Stimulated activated CD4-positive, alpha-beta T cell treated with anti-CD3 and anti-CD28 coated beads, Interleukin-1b, Interleukin-23, amount 100 ng/mL, for 48 hours (primary cell): ENCODE data around the gene HGFAC.
"Not testable (repeated sequence)": the region's sequence is repeated elsewhere in the genome, so short reads cannot be mapped to it uniquely, and the experiment has no call there.

ENCODE experiments used
- DNase-seq: peaks from one replicate; pipeline ENCODE4 v3.0.0-alpha.2; 2020

Gene HGFAC

DNA sequence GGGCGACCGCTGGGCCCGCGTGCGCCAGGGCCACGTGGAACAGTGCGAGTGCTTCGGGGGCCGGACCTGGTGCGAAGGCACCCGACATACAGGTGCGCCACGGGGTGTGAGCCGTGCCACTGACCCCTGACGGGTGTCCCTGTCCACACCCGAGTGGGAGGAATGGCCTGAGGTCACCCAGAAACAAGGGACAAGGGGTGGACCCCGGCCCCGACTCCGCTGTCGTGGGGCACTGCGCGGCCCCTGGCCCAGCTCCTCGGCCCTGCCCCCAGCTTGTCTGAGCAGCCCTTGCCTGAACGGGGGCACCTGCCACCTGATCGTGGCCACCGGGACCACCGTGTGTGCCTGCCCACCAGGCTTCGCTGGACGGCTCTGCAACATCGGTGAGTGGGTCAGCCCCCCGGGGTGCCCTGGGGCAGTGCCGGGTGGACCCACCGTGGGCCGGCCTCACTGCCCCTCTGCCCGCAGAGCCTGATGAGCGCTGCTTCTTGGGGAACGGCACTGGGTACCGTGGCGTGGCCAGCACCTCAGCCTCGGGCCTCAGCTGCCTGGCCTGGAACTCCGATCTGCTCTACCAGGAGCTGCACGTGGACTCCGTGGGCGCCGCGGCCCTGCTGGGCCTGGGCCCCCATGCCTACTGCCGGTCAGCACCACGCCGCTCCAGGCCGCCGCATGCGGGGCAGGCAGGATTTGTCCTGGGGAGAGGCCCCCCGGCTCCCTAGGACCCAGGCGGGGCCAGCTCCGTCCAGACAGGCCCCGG lies 2.8 kb downstream of the HGFAC start:
- no peak for DNase-seq

DNA sequence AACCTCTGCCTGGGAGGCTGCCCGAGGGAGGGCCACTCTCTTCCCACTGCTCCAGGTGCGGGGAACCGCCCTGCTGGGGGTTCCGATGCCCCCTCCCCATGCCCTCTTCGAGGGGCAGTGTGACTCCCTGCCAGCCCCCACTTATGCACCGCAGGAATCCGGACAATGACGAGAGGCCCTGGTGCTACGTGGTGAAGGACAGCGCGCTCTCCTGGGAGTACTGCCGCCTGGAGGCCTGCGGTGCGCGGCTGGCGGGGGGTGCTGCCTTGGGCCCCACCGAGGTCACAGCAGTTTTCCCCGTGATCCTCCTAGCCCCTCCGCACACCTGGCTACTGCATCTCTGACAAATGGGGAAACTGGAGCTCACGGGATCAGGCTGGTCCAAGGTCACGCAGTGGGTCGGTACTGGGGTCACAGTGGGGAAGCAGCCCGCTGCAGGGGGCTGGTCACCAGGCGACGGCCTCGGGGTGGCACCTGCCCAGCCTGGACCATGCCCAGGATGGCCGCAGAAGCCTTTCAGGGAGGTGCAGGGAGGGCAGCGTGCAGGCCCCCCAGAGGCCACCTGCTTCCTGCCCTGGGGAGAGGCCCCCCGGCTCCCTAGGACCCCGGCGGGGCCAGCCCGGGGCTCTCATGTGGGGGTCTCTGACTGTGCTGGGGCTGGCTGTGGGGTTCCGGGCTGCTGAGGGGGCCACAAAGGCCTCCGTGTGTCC lies 3.5 kb downstream of the HGFAC start:
- DNase-seq, result no peak

DNA sequence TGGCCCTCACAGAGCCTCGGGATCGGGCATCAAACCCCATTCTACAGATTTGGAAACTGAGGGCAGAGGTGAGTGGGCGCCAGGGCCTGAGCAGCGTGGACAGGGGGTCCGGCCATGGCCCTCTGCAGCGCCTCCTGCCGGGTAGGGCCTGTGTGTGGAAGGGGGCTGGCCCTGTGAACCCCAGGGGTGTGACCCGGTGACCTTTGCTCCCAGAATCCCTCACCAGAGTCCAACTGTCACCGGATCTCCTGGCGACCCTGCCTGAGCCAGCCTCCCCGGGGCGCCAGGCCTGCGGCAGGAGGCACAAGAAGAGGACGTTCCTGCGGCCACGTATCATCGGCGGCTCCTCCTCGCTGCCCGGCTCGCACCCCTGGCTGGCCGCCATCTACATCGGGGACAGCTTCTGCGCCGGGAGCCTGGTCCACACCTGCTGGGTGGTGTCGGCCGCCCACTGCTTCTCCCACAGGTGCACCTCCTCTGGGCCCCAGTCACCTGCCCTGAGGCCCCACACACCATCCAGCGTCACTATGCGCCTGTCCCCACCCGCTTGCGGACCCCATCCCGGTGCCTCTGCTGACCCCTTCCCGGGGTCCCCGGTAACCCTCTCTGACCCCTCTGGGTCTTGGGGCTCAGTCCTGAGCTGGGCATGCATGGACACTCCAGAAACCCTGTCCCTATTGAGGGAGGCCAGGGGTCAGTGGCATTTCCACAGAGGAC lies 4.2 kb downstream of the HGFAC start:
- no peak for DNase-seq

DNA sequence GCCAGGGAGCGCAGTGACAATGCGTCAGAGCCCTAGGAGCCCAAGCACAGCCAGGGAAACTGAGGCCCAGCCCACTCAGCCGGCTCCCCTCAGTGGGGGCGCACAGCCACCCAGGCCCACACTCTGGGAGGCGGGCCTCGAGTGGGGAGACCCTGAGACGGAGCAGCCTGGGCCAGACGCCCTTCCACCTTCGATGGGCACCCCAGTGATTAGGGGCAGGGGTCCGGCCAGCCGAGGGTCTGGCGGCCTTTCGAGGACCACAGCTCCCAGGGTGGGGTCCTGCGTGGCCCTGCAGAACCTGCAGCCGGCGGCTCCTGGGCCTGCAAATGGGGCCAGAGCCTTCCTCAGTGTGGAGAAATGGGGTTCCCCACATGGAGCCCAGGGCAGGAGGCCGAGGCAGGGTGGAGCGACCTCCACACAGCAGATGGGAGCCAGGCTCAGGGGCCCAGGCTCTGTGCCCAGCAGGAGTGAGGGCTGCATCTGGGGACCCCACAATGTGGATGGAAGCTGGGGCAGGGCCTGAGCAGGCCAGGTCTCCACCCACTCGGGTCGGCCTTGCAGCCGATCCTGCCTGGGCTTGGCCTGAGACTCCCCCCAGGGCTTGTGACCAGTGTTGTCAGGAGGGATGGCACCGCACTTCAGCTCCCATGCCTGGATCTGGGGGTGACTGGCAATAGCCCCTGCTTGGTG lies 5.0 kb downstream of the HGFAC start:
- DNase-seq, result no peak

DNA sequence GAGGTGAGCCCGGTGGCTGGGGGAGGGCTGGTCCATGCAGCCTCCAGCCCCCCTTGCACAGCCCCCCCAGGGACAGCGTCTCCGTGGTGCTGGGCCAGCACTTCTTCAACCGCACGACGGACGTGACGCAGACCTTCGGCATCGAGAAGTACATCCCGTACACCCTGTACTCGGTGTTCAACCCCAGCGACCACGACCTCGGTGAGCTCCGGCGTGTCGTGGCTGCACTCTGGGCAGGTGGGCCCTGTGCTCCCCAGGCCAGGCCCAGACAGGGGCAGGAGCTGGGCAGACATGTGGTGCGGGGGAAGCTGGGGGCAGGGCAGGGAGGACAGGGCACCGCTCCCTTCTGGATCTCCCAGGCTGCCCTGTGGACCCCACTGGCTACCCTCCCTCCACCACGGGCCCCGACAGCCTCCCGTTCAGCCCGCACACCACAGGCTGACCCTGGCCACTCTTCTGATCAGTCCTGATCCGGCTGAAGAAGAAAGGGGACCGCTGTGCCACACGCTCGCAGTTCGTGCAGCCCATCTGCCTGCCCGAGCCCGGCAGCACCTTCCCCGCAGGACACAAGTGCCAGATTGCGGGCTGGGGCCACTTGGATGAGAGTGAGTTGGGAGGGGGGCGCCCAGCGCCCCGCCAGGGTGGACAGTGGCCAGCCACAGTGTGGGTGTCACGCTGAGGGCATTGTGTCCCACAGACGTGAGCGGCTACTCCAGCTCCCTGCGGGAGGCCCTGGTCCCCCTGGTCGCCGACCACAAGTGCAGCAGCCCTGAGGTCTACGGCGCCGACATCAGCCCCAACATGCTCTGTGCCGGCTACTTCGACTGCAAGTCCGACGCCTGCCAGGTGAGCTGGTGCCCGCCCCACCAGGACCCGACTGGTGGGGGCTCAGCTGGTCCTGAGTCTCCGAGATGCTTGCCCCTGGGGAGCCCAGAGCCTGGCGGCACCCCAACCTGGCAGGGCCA lies 5.9 kb downstream of the HGFAC start:
- no peak for DNase-seq

DNA sequence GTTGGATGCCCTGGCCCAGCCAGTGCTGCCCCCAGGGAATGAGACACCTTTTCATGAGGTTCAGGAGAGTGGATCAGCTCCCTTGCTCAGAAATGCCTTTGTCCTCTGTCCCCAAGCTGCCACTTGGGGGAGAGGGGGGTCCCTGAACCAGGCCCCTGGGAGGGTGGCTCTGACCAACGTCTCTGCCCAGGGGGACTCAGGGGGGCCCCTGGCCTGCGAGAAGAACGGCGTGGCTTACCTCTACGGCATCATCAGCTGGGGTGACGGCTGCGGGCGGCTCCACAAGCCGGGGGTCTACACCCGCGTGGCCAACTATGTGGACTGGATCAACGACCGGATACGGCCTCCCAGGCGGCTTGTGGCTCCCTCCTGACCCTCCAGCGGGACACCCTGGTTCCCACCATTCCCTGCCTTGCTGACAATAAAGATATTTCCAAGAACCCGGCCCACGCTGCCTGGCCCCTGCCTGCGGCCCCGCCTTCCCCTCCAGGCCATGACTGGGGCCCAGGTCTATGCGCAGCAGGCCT lies 7.3 kb downstream of the HGFAC start:
- no peak for DNase-seq

DNA sequence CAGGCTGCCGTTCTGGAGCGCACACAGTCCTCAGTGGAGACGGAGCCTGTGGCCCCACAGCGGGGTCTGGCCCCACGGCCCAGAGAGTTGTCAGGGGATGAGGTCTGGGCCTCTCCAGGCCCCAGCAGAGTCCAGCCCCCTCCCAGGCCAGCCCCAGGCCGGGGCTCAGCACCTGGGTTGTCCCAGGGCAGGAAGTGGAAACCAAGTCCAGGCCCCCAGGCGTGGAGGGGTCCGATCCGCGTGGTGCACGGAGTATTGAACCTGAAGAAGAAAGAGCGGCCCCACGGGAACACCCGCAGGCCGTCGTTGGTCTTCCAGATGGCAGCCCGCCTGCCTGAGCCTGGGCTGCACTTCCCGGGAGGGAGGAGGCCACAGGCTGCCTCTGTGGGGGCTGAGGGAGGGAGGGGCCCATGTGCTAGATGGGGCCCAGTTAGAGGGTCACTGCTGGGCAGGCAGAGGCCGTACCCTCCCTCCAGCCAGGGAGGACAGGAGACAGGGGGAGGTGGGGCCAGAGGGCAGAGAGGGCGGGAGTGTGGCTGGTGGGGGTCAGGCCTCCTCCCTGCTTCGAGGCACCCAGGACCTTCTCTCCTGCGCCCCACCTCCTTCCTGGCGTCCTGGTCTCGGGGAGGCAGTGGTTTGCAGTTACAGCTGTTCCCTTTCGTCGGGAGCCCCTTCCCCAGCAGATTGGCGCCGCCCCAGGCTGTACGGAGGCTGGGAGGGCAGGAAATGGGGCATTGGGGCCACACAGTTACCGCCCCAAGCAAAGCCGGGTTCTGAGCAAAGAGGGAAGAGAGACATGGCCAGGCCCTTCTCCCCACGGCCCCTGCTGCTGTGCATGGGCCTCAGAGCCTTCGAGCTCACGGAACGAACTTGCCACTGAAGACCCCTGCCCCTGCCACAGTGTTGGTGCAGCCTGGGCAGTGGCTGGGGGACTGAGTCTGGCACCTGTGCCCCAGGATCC lies 8.1 kb downstream of the HGFAC start:
- no peak for DNase-seq

DNA sequence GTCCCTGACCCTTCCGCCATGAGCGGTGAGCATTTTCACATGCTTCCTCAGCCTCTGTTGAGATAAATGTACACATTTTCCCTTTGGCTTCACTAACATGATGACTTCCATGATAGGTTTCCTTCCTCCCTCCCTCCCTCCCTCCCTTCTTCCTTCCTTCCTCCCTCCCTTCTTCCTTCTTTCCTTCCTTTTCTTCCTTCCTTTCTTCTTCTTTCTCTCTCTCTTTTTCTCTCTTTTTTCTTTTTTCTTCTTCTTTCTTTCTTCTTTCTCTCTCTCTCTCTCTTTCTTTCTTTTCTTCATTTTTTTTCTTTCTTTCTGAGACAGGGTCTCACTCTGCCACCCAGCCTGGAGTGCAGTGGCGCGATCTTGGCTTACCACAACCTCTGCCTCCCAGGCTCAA lies 8.9 kb downstream of the HGFAC start:
- DNase-seq, result no peak

DNA sequence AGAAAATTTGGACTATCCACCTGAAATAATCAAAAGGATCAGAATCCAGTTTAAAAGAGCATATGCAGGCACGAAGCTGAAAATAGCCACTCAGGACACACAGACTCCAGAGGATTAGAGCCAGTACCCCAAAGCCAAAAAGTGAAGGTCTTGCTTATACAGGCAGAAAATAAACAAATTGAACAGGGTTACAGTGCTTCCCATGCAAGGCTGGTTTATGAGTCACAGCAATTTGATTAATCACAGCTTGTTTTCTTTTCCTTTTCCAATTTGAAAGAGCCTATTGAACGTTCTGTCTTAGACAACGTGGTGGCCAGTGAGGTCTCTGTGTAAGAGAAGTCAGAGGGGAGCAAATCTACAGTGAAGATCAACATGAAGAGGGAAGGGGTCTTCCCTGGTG lies 10.2 kb downstream of the HGFAC start:
- no peak for DNase-seq

DNA sequence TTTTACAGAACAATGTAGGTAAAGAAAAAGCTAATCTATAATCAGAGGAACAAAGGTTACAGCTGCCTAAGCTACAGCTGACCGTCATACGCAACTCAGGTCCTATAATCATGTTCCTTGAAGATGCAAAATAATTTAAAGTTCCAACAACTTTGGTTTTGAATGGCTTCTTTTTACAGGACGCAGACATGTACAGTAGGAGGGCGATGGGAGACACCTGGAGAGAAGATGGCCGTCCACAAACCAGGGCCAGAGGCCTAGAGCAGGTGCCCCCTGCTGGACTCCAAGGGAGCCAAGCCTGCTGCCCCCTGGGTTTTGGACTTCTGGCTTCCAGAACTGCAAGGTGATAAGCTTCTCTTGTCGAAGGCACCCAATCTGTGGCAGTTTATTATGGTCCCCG lies 10.6 kb downstream of the HGFAC start:
- no peak for DNase-seq

DNA sequence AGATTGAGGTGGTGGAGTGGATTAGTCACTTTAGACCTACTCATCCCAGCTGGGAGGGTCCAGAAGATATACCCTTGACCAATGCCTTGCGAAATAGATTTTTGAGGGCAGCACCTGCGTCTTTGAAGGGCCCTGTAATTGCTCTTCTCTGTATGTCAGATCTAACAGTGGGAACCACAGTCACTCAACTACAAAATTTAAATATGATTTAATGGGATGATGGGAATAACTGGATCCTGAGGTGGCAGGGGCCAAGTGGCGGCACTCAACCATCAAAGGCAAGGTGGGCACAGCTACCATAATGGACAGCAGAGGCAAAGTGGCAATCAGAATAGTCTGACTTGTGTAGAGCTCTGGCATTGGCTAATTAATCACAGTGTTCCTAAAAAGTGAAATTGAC lies 13.8 kb downstream of the HGFAC start:
- not testable (repeated sequence) for DNase-seq

DNA sequence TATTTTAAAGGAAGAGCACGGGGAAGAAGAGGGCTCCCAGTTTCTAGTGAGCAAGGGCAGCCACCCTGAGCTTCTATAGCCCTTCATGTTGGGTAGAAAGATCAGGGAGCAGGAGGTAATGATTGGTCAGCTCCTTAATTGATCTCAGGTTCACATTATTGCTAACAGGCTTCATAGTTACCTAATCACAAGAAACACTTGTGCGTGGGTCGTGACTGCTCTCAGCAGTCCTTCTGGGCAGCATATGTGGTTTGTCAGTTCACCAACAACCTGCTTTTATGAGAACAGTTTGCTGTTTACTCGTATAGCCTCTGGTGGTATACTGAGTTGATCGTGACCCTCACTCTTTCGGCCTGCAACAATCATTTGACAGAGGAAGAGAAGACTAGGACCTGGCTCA lies 16.6 kb downstream of the HGFAC start:
- DNase-seq, result no peak

DNA sequence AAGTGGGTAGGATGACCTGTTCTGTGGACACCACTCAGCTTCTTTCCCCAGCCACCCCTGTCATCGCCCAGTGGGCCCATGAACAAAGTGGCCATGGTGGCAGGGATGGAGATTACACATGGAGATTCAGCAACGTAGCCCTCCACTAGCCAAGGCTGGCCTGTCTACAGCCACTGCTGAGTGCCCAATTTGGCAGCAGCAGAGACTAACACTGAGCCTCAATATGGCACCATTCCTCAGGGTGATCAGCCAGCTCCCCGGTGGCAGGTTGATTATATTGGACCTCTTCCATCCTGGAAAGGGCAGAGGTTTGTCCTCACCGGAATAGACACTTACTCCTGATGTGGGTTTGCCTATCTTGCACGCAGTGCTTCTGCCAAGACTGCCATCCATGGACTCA lies 17.4 kb downstream of the HGFAC start:
- not testable (repeated sequence) for DNase-seq

DNA sequence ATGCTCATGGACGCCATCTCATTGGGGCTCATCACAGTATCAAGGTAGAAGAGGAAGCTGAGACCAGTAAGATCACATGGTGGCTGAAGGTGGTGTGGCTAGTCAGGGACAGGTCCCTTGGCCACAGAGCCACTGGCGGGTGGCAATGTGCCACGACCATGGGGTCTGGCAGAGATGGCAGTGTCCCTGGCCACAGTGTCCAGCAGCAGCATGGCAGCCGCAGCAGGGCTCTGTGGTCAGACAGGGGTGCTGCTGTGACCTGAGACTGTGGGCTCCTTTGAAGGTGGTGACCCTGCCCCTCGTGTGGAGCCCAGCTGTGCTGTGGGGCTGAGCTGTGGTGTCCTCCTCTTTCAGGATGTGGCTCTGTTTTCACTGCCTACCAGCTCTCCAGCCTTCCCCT lies 19.2 kb downstream of the HGFAC start:
- no peak for DNase-seq

DNA sequence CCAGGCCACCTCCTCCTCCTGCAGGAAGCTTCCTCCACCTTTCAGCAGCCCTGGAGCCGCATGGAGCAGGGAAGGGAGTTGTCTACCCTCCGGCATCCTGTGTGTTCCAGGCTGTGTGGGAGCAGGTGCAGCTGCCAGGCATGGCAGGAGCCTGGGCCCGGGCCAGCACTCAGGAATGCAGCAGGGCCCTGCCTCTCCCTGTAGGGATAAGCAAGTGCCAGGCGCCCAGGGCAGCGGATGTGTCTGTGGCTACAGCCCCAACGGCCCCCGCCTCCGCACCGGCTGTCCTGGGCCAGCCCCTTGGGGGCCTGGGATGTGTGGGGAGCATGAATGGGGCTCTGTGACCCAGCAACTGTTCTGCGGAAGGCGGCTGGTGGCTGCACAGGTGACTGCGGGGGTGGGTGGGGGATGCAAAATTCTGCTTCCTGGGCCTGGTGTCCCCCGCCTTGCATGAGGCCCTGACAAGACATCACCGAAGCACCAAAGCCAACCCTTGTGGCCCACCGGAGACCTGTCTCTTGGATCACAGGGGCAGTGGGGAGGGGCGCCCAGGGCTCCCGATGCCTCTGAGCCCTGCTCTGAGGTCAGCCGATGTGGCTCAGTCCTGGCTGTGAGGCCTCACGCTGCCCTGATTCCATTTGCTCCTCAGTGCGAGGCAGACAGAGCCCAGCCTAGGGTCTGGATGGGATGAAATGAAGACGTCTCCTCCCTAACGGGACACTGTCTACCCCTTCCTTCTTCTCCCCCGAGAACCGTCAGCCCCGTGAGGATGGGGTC lies 19.9 kb downstream of the HGFAC start:
- DNase-seq, result no peak

DNA sequence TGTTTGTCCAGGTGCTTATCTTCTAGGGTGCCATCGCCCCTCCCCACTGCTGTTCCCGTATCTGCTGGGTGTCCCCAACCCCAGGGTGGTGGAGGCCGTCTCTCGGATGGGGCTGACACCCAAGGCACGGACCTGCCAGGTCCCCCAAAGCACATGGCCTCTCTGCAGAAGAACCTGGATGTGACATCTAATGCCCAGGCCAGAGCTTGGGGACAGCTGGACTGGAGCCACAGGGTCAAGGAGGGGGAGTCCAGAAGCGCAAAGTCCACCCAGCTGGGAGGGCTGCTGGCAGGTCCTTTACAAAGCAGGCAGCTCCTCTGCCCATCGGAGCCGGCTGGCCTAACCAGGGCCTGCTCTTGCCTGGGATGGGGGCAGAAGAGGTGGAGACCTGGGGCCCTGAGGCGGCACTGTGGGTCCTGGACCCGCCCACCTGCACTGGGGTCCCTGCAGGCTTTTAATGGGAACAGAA lies 20.6 kb downstream of the HGFAC start:
- no peak for DNase-seq

DNA sequence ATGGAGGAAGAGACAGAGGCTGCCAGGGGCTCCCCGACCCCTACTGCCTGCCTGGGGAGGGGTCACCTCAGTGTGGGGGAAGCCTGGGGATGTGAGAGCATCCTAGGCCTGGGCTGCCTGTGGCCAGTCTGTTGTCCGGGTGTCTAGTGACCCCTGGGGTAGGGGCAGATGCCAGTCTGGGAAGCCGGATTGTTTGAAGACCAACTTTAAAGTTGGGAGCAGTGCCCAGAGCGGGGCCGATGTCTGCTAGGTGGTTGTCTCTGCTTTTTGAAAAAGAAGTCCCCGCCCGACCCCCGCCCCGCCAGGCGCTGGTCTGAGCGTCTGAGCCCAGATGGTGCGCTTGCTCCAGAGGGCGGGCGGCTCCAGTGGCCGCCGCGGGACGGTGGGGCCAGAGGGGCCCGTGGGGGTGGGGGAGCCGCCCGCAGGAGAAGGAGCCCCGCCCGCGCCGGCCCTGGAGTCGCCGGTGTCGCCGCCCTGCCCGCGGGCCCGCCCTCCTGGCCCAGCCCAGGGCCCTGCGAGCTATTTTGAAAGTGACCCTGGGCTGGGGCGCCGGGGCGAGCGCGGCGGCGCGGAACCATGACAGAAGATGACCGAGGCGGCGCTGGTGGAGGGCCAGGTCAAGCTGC lies 21.1 kb downstream of the HGFAC start, which contains the start of gene DOK7:
DOK7 (plus strand) TSS at position 517 of the 626 bp plus-strand sequence; CDS start at position 587, 70 bp downstream.
- DNase-seq, result no peak

DNA sequence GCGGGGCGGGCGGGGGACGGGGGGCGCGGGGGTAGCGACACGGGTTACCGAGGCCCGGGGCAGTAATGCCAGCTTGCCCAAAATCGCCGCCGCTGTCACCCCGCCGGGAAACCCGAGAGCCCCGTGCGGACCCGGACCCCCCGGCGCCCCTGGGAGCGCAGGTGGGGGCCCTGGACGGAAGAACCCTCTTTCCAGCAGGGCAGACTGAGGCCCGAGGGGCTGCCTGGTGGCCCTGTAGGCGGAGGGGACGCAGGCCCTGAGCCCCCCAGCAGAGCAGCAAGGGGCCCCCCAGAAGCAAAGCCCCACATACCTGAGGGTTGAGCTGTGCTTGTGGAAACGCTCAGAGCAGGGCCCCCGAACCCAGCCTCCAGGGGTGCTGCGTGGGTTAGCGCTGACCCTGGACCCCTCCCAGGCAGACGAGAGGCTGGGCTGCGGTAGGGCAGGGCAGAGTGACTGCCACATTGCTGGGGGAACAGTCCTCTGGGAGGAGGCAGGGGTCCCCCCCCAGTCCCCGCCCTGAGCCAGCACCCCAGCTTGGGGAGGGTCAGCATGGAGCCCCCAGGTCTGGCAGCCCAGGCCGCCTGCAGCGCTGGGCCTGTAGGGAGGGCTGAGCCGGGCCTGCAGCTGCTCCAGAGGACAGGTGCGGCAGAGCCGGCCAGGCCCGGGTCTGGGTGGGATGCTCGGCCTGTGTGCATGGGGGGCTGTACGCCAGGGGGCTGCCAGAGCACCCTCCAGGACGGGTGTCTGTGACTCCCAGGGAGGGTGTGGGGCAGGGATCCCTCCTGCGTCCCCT lies 22.0 kb downstream of the HGFAC start:
- DNase-seq, result no peak
